Nephron progenitor cell (in vitro differentiated cells): ENCODE results near the gene MAP7.

ENCODE experiments used
- DNase-seq: peaks from one replicate; pipeline ENCODE4 v3.0.0; 2021
- H3K27ac Mint-ChIP-seq: 2 replicates; pipeline ENCODE4 v1.8.0; 2021; ENCODE audit warnings: mild to moderate bottlenecking, moderate library complexity, mixed read lengths
- H3K27me3 Mint-ChIP-seq: 2 replicates; pipeline ENCODE4 v1.8.0; 2021; ENCODE audit warnings: mild to moderate bottlenecking, low read depth, mixed read lengths; ENCODE audit not compliant: poor library complexity
- H3K36me3 Mint-ChIP-seq: 2 replicates; pipeline ENCODE4 v1.8.0; 2021; ENCODE audit warnings: low read depth, mixed read lengths
- H3K4me1 Mint-ChIP-seq: 2 replicates; pipeline ENCODE4 v1.8.0; 2021; ENCODE audit warnings: mixed read lengths
- H3K4me3 Mint-ChIP-seq: 2 replicates; pipeline ENCODE4 v1.8.0; 2021; ENCODE audit warnings: mild to moderate bottlenecking, moderate library complexity, mixed read lengths
- H3K9me3 Mint-ChIP-seq: 2 replicates; pipeline ENCODE4 v1.8.0; 2021; ENCODE audit warnings: mild to moderate bottlenecking, moderate library complexity, mixed read lengths
- TF ChIP-seq, protein P1 (sequence below): fragments of 200-600 bp; sonication (generic); IDR thresholded peaks from 2 replicates; pipeline ENCODE4 v1.5.0; 2021; ENCODE audit warnings: antibody characterized with exemption

MAP7 gene

DNA sequence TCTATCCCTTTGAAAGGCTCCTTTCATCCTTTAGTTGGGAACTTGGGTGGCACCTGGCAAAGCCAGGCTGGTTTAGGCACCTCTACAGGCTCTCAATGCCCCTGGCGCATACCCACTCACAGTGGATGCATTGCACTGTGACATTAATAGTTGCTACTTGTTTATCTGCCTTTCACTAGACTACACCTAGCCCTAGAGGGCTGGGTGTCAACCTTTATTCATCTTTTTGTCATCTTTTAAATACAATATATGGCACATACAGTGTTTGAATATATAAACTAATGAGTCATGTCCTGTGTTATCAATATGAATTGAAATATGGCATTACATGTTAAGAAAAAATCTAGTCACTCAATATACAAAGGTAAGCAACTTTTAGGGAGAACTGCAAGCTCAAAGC lies 140.6 kb downstream of the MAP7 start:
- Mint-ChIP-seq H3K4me1 (no peaks in the 10 kb centered on the region), H3K4me3 (no peak overlapping the region), H3K27me3 (peaks cover 4% of the 10 kb centered on the region), H3K9me3 (no peaks in the 10 kb centered on the region), H3K27ac (no peak overlapping the region), H3K36me3 (no peaks in the 10 kb centered on the region)
- DNase-seq = no peak
- TF ChIP-seq, protein P1, sequence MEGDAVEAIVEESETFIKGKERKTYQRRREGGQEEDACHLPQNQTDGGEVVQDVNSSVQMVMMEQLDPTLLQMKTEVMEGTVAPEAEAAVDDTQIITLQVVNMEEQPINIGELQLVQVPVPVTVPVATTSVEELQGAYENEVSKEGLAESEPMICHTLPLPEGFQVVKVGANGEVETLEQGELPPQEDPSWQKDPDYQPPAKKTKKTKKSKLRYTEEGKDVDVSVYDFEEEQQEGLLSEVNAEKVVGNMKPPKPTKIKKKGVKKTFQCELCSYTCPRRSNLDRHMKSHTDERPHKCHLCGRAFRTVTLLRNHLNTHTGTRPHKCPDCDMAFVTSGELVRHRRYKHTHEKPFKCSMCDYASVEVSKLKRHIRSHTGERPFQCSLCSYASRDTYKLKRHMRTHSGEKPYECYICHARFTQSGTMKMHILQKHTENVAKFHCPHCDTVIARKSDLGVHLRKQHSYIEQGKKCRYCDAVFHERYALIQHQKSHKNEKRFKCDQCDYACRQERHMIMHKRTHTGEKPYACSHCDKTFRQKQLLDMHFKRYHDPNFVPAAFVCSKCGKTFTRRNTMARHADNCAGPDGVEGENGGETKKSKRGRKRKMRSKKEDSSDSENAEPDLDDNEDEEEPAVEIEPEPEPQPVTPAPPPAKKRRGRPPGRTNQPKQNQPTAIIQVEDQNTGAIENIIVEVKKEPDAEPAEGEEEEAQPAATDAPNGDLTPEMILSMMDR = no peak

DNA sequence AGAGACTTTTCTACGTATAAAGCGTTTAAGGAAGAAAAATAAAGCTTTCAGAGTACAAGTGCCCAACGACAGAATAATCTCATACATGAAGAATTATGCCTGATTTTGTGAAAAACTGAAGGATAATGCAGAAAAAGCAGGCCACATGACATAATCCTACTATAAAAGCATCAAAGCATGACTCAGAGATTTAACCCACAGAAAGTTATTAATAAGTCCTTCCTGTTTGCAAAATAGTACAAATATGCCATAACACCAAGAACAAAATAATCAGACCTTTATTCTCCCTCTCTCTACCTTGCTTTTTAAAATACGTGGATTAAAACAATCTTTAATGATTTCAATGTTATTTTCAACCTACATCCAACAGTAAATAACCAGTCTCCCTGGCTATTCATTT lies 142.0 kb downstream of the MAP7 start:
- Mint-ChIP-seq H3K4me3 (no peak overlapping the region), H3K27me3 (peaks cover 4% of the 10 kb centered on the region), H3K27ac (no peak overlapping the region), H3K36me3 (no peaks in the 10 kb centered on the region), H3K4me1 (no peaks in the 10 kb centered on the region), H3K9me3 (no peaks in the 10 kb centered on the region)
- no peak for DNase-seq
- TF ChIP-seq, protein P1 = no peak

DNA sequence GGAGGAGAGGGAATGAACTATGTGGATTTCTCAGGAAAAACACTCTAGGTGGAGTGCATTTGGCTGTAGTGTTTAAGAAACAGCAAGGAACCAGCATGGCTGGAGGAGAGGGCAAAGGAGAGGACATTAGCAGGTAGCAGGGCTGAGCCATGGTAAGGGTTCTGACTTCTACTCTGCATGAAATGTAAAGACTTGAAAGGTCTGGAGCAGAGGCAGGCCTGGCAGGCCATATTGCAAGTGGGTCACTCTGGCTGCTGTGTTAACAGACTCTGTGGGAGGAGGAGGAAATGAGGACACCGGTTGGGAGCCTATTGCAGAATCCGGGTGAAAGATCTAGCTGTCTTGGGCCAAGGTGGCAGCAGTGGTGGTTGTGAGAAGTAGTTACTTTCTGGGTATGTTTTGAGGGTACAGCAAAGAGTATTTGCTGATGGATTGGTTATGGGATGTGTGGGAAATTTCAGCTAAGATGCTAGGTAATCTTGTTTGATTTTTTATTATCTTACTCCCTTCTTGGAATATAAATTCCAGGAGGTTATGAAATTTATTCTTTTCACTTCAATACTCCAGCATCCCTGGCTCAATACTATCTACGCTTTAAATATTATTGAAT lies 144.7 kb downstream of the MAP7 start:
- no peak overlapping the region for H3K27ac Mint-ChIP-seq
- TF ChIP-seq, protein P1 = no peak
- H3K4me1 Mint-ChIP-seq = no peaks in the 10 kb centered on the region
- H3K9me3 Mint-ChIP-seq = peaks cover 7% of the 10 kb centered on the region
- peaks cover 4% of the 10 kb centered on the region for H3K27me3 Mint-ChIP-seq
- no peak overlapping the region for H3K4me3 Mint-ChIP-seq
- no peaks in the 10 kb centered on the region for H3K36me3 Mint-ChIP-seq
- no peak for DNase-seq

DNA sequence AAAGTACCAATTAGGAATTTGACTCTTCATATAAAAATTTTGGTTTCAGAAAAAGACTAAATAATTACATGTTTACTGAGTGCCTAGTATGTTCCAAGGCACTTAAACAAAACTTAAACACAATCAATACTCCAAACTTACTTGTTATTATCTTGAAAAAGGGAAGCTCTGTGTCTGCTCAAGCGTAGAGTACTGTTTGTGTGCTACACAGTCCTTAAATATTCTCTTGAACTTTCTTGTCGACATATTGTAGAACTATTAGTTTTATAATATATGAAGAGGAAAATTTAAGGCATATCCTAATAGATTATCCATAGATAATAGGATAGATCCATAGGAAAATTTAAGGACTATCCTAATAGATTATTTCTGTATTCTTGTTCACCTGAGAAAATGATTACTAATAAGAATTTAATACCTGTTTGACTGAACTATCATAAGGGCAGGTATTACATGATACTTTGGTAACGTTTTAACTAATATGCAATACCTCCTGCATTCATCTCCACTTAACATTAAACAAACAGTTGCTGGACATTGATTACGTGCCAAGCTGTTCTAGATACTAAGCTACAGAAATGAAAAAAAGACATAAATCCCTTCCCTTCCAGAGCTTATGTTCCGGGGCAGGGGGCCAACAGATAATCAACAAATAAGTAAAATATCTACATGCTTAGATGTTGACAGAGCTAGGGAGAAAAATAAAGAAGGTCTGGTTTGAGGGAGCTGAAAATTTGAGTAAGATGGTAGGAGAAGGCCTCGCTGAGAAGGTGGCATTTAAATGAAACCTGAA lies 145.4 kb downstream of the MAP7 start:
- DNase-seq = no peak
- H3K4me3 Mint-ChIP-seq = no peak overlapping the region
- H3K4me1 Mint-ChIP-seq = no peaks in the 10 kb centered on the region
- peaks cover 4% of the 10 kb centered on the region for H3K27me3 Mint-ChIP-seq
- no peak overlapping the region for H3K27ac Mint-ChIP-seq
- H3K36me3 Mint-ChIP-seq = no peaks in the 10 kb centered on the region
- TF ChIP-seq, protein P1 = no peak
- H3K9me3 Mint-ChIP-seq = peaks cover 7% of the 10 kb centered on the region

DNA sequence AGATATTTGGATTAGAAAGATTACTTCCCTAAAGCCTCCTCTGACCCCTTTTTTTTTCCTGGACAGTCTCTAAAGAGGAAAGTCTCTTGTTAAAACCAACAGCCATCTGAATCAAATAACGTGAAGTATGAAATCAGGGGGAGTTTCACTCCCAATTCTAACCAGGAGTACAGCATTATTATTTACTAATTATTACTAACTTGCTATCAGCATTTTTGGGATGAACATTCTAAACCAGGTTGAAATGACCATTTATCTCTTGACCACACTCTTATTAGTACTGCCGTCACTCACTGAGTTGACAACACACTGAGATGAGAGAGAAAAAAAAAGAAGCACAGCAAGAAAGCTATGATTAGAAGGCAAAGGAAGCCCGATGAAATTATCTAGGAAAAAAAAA lies 146.2 kb downstream of the MAP7 start:
- no peaks in the 10 kb centered on the region for H3K4me1 Mint-ChIP-seq
- no peaks in the 10 kb centered on the region for H3K36me3 Mint-ChIP-seq
- H3K27ac Mint-ChIP-seq = no peak overlapping the region
- no peak for DNase-seq
- peaks cover 7% of the 10 kb centered on the region for H3K9me3 Mint-ChIP-seq
- no peak overlapping the region for H3K4me3 Mint-ChIP-seq
- TF ChIP-seq, protein P1 = no peak
- H3K27me3 Mint-ChIP-seq = peaks cover 4% of the 10 kb centered on the region
